HEK293T (cell line): ENCODE results near the gene SLC9A8.
"Not testable (repeated sequence)": the region's sequence is repeated elsewhere in the genome, so short reads cannot be mapped to it uniquely, and the experiment has no call there.

ENCODE experiments used
- CTCF ChIA-PET: fragments of 350-600 bp; formaldehyde crosslinking; extraction: SDS; loops from one replicate; lab custom pipeline; 2021; ENCODE audit warnings: antibody characterized with exemption, inconsistent platforms; lab: Yijun Ruan, JAX
- POLR2A ChIA-PET: fragments of 350-600 bp; formaldehyde crosslinking; extraction: SDS; loops from one replicate; lab custom pipeline; 2020; ENCODE audit warnings: antibody characterized with exemption, inconsistent platforms; lab: Yijun Ruan, JAX
- DNase-seq: peaks from one replicate; pipeline ENCODE4 v3.0.0; 2012; ENCODE audit warnings: mixed read lengths; ENCODE audit errors: extremely low spot score
- ARNT ChIP-seq: fragments of 450-650 bp; IDR thresholded peaks from 2 replicates; pipeline ENCODE4 v1.6.1; 2017; ENCODE audit warnings: mild to moderate bottlenecking
- BHLHE40 ChIP-seq: fragments of 450-650 bp; IDR thresholded peaks from 2 replicates; pipeline ENCODE4 v1.6.1; 2016; ENCODE audit warnings: mild to moderate bottlenecking, moderate library complexity, borderline replicate concordance
- CTBP1 ChIP-seq: fragments of 450-650 bp; IDR thresholded peaks from 2 replicates; pipeline ENCODE4 v1.6.1; 2016; ENCODE audit warnings: borderline replicate concordance
- ELF4 ChIP-seq: fragments of 450-650 bp; IDR thresholded peaks from 2 replicates; pipeline ENCODE4 v1.6.1; 2017; ENCODE audit warnings: antibody characterized with exemption
- FOXA1 ChIP-seq: fragments of 450-650 bp; IDR thresholded peaks from 2 replicates; pipeline ENCODE4 v1.6.1; 2016; ENCODE audit warnings: mild to moderate bottlenecking
- FOXK2 ChIP-seq: fragments of 450-650 bp; IDR thresholded peaks from 2 replicates; pipeline ENCODE4 v1.6.1; 2016; ENCODE audit warnings: mild to moderate bottlenecking
- FOXM1 ChIP-seq: fragments of 450-650 bp; IDR thresholded peaks from 2 replicates; pipeline ENCODE4 v1.6.1; 2017; ENCODE audit warnings: mild to moderate bottlenecking, borderline replicate concordance
- HDGF ChIP-seq: fragments of 450-650 bp; IDR thresholded peaks from 2 replicates; pipeline ENCODE4 v1.6.1; 2017; ENCODE audit warnings: antibody characterized with exemption, borderline replicate concordance
- L3MBTL2 ChIP-seq: fragments of 450-650 bp; conservative IDR thresholded peaks from 2 replicates; pipeline ENCODE4 v1.6.1; 2016; ENCODE audit warnings: mild to moderate bottlenecking
- LEF1 ChIP-seq: fragments of 450-650 bp; IDR thresholded peaks from 2 replicates; pipeline ENCODE4 v1.6.1; 2017; ENCODE audit warnings: mild to moderate bottlenecking, borderline replicate concordance
- NFRKB ChIP-seq: fragments of 450-650 bp; IDR thresholded peaks from 2 replicates; pipeline ENCODE4 v1.6.1; 2016; ENCODE audit warnings: mild to moderate bottlenecking, moderate library complexity
- SP1 ChIP-seq: fragments of 450-650 bp; IDR thresholded peaks from 2 replicates; pipeline ENCODE4 v1.6.1; 2017
- SUZ12 ChIP-seq: fragments of 450-650 bp; IDR thresholded peaks from 2 replicates; pipeline ENCODE4 v1.6.1; 2016; ENCODE audit warnings: mild to moderate bottlenecking
- TARDBP ChIP-seq: fragments of 450-650 bp; IDR thresholded peaks from 2 replicates; pipeline ENCODE4 v1.6.1; 2016
- ZNF384 ChIP-seq: fragments of 450-650 bp; IDR thresholded peaks from 2 replicates; pipeline ENCODE4 v1.6.1; 2016
- TF ChIP-seq, protein P1 (sequence below): fragments of 450-650 bp; IDR thresholded peaks from 2 replicates; pipeline ENCODE4 v1.6.1; 2016

Gene SLC9A8

DNA sequence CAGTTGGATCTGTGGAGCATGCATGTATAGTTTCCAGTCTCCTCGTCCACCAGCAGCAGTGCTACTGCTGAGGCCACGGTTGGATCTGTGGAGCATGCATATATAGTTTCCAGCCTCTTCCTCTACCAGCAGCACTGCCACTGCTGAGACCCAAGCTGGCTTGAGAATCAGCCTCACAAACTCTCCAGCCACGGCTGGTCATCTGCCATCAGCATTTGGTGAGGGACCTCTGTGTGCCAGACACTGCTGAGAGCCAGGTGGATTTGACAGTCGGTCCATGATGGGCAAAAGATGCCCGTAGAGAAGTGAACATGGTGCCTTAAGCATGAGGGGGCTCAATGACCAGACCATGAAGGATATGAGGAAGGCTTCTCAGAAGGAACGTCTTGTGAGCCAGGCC, 46.4 kb downstream of the SLC9A8 start:
- CTCF ChIA-PET, result no interaction called here
- no peak for DNase-seq
- POLR2A ChIA-PET, result no interaction called here
- TF ChIP-seq FOXK2 (no peak), LEF1 (no peak), TARDBP (no peak), FOXA1 (no peak), ZNF384 (no peak), CTBP1 (no peak), HDGF (no peak), SUZ12 (no peak), SP1 (no peak), ELF4 (no peak), BHLHE40 (no peak)
- TF ChIP-seq, protein P1, sequence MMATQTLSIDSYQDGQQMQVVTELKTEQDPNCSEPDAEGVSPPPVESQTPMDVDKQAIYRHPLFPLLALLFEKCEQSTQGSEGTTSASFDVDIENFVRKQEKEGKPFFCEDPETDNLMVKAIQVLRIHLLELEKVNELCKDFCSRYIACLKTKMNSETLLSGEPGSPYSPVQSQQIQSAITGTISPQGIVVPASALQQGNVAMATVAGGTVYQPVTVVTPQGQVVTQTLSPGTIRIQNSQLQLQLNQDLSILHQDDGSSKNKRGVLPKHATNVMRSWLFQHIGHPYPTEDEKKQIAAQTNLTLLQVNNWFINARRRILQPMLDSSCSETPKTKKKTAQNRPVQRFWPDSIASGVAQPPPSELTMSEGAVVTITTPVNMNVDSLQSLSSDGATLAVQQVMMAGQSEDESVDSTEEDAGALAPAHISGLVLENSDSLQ, result no peak

DNA sequence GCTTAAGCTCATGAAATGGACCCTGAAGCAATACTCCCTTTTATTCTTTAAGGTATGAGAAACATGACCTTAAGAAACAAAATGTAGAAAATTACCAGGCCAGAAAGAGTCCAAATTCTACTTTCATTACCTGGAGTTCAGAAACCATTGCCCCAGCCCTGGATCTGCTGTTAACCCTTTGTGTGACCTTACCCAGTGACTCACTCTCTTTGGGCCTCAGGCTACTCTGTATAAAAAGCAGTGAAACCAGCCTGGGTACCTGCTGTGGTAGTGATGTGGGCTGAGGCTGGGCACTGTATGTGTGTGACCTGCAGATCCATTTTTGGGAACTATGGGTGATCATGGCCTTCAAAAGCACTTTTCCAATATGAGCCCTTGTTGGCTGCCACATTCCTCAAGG, 47.2 kb downstream of the SLC9A8 start:
- no peak for DNase-seq
- POLR2A ChIA-PET, result no interaction called here
- TF ChIP-seq ARNT (no peak), TARDBP (no peak), BHLHE40 (no peak), ELF4 (no peak), L3MBTL2 (no peak), NFRKB (no peak), HDGF (no peak), SUZ12 (no peak), FOXM1 (no peak), FOXA1 (no peak), ZNF384 (no peak), FOXK2 (no peak), SP1 (no peak), LEF1 (no peak), CTBP1 (no peak)
- TF ChIP-seq, protein P1, result no peak
- CTCF ChIA-PET, result no interaction called here

DNA sequence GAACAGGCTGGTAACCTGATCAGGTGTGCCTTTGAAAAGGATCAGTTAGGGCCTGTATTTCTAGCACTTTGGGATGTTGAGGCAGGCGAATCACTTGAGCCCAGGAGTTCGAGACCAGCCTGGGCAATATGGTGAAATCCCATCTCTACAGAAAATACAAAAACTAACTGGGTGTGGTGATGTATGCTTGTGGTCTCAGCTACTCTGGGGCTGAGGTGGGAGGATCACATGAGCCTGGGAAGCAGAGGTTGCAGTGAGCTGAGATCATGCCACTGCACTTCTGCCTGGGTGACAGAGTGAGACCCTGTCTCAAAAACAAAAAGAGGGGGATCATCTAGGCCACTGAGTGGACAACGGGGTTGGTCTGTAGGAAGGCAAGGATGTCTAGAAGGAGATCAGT, 48.6 kb downstream of the SLC9A8 start:
- CTCF ChIA-PET, DNase-seq, POLR2A ChIA-PET: not testable (repeated sequence)

DNA sequence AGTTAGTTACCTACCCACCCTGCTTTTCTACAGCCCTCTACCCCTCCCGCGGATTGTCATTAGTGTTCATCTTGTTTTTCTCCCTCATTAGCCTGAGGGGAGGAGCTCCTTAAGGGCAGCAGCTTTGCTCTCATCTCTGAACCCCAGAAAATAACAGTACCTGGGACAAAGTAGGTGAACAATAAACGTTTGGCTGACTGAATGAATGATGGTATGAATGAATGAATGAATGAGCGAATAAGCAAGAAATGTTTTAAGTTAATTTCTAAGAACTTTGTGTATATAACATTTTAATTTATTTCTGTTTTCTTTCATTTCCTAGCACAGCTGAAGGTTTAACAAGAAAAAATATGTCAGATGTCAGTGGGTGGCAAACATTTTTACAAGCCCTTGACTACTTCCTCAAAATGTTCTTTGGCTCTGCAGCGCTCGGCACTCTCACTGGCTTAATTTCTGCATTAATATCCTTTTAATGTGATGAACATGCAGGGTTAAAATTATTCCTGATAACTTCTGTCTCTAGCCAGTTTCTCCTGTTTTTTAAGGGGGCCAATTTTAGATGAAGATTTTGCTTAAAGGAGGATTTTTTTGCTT, 50.1 kb downstream of the SLC9A8 start:
- CTCF ChIA-PET, result no interaction called here

DNA sequence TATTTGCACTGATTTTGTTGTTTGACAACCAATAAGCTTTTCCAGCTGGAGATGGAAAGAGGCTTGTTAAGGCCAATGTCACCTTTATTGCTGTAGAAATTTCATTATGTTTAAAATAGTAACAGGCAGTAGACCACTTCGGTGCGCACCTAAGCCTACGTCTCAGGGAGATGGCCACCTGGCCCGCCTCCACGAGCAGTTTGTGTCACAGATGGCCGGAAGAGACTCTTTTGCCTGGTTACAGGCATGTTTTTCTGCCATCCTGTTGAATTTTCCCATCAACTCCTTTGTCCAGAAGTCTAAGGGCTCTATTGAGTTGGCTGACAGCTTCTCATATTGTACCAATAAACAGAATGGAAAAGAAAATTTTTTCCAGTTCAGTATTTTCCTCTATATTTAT, 51.0 kb downstream of the SLC9A8 start:
- POLR2A ChIA-PET, result no interaction called here
- no peak for DNase-seq
- CTCF ChIA-PET, result no interaction called here
- TF ChIP-seq FOXK2 (no peak), CTBP1 (no peak), ARNT (no peak), LEF1 (no peak), TARDBP (no peak), NFRKB (no peak), SP1 (no peak), ELF4 (no peak), L3MBTL2 (no peak), BHLHE40 (no peak), FOXA1 (no peak), ZNF384 (no peak), FOXM1 (no peak), HDGF (no peak), SUZ12 (no peak)
- TF ChIP-seq, protein P1, result no peak

More for the DNA sequence above, 50.1 kb downstream of the SLC9A8 start:
- no peak for DNase-seq
- TF ChIP-seq NFRKB, result no peak
- no peak for TF ChIP-seq ARNT
- TF ChIP-seq SUZ12, result no peak
- TF ChIP-seq FOXK2, result no peak
- TF ChIP-seq SP1, result no peak
- no peak for TF ChIP-seq FOXA1
- TF ChIP-seq L3MBTL2, result no peak
- TF ChIP-seq, protein P1, result no peak
- TF ChIP-seq FOXM1, result no peak
- no peak for TF ChIP-seq HDGF
- TF ChIP-seq CTBP1, result no peak
- no peak for TF ChIP-seq TARDBP
- no peak for TF ChIP-seq ELF4
- TF ChIP-seq BHLHE40, result no peak
- TF ChIP-seq ZNF384, result no peak
- TF ChIP-seq LEF1, result no peak
- POLR2A ChIA-PET, result no interaction called here

DNA sequence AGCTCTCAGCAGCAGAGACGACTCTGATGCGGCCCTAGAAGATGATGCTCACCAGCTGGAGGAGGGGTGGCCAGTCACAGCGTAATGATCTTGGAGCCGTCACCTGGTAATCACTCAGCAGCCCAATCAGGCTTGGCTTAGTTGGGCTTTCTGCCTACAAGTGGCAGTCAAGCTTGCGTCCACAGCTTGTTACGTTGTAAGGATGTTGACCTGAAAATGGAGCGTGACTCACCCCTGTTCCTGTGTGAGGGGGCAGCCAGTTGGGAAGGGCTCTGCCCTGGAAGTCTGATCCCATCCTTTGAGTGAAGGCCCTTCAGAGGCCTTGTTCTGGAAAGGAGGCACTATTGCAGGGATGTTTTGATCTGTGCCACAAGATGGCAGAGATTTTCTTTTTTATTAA, 52.9 kb downstream of the SLC9A8 start:
- TF ChIP-seq CTBP1 (no peak), LEF1 (no peak), FOXK2 (no peak), TARDBP (no peak), FOXA1 (no peak), SUZ12 (no peak), L3MBTL2 (no peak), SP1 (no peak), FOXM1 (no peak), HDGF (no peak), BHLHE40 (no peak), ARNT (no peak), ELF4 (no peak)
- TF ChIP-seq, protein P1, result no peak
- DNase-seq, result no peak
- CTCF ChIA-PET, result no interaction called here
- POLR2A ChIA-PET, result no interaction called here
